DOHH2 (cell line): ENCODE results near the gene HERC3.

Source experiments
- H3F3A ChIP-seq: fragments of 200-600 bp; sonication (generic), shearing (Covaris generic); 2 replicates; pipeline ENCODE4 v1.6.0; 2016; ENCODE audit warnings: antibody characterized with exemption, mild to moderate bottlenecking; ENCODE audit not compliant: control insufficient read depth, insufficient read depth
- H3K27ac ChIP-seq: fragments of 200-600 bp; sonication (generic); 2 replicates; pipeline ENCODE4 v1.5.1; 2014; ENCODE audit warnings: low read depth, mild to moderate bottlenecking, low read length, moderate library complexity
- H3K27me3 ChIP-seq: fragments of 200-600 bp; sonication (generic); 2 replicates; pipeline ENCODE4 v1.6.1; 2014; ENCODE audit warnings: mild to moderate bottlenecking, low read length, mixed read lengths; ENCODE audit not compliant: control insufficient read depth
- H3K36me3 ChIP-seq: fragments of 200-600 bp; sonication (generic); 2 replicates; pipeline ENCODE4 v1.6.1; 2014; ENCODE audit warnings: mild to moderate bottlenecking, low read length, moderate library complexity, mixed read lengths; ENCODE audit not compliant: control insufficient read depth
- H3K4me1 ChIP-seq: fragments of 200-600 bp; sonication (generic); 2 replicates; pipeline ENCODE4 v1.6.1; 2014; ENCODE audit warnings: mild to moderate bottlenecking, low read length, mixed read lengths; ENCODE audit not compliant: control insufficient read depth
- H3K4me2 ChIP-seq: fragments of 200-600 bp; sonication (generic); 2 replicates; pipeline ENCODE4 v1.6.0; 2014; ENCODE audit warnings: mild to moderate bottlenecking, low read length, moderate library complexity
- H3K4me3 ChIP-seq: fragments of 200-600 bp; sonication (generic); 2 replicates; pipeline ENCODE4 v1.5.1; 2014; ENCODE audit warnings: mild to moderate bottlenecking, low read length, mixed read lengths
- H3K79me2 ChIP-seq: fragments of 200-600 bp; sonication (generic); 2 replicates; pipeline ENCODE4 v1.6.1; 2014; ENCODE audit warnings: mild to moderate bottlenecking, low read length, mixed read lengths; ENCODE audit not compliant: control insufficient read depth
- H3K9me2 ChIP-seq: fragments of 200-600 bp; sonication (generic); replicated peaks from 2 replicates; pipeline ENCODE4 v1.6.1; 2014; ENCODE audit warnings: mild to moderate bottlenecking, low read length, mixed read lengths; ENCODE audit not compliant: control insufficient read depth
- H3K9me3 ChIP-seq: fragments of 200-600 bp; sonication (generic); 2 replicates; pipeline ENCODE4 v1.6.1; 2014; ENCODE audit warnings: antibody characterized with exemption, low read length, mixed read lengths; ENCODE audit not compliant: control insufficient read depth, insufficient read depth
- H4K20me1 ChIP-seq: fragments of 200-600 bp; sonication (generic); 2 replicates; pipeline ENCODE4 v1.6.0; 2014; ENCODE audit warnings: low read depth, mild to moderate bottlenecking, antibody characterized with exemption, low read length, moderate library complexity; ENCODE audit not compliant: control insufficient read depth, insufficient read depth
- CTCF ChIP-seq: fragments of 200-600 bp; sonication (generic); IDR thresholded peaks from one replicate; pipeline ENCODE4 v1.5.1; 2014; ENCODE audit warnings: antibody characterized with exemption, mild to moderate bottlenecking, low read depth, low read length; ENCODE audit not compliant: poor library complexity, severe bottlenecking
- EZH2phosphoT487 ChIP-seq: fragments of 200-600 bp; sonication (generic); IDR thresholded peaks from 2 replicates; pipeline ENCODE4 v1.6.1; 2017; ENCODE audit warnings: borderline replicate concordance, mild to moderate bottlenecking, antibody characterized with exemption, low read length, moderate library complexity, mixed read lengths

Gene HERC3

GRCh38 chr4:88728146-88728545, 135.9 kb downstream of the HERC3 start:
- H3K4me2 ChIP-seq = no peak overlapping the region
- H3K4me1 ChIP-seq = no peaks in the 10 kb centered on the region
- H3K36me3 ChIP-seq = no peaks in the 10 kb centered on the region
- no peak overlapping the region for H3K27ac ChIP-seq
- H4K20me1 ChIP-seq = no peaks in the 10 kb centered on the region
- no peaks in the 10 kb centered on the region for H3F3A ChIP-seq
- H3K9me2 ChIP-seq = no peaks in the 10 kb centered on the region
- no peaks in the 10 kb centered on the region for H3K9me3 ChIP-seq
- no peaks in the 10 kb centered on the region for H3K27me3 ChIP-seq
- no peaks in the 10 kb centered on the region for H3K79me2 ChIP-seq
- TF ChIP-seq EZH2phosphoT487 (no peak), CTCF (no peak)
- no peak overlapping the region for H3K4me3 ChIP-seq

- Histone ChIP-seq H3K4me1 (no peaks in the 10 kb centered on the region), H4K20me1 (no peaks in the 10 kb centered on the region), H3K79me2 (no peaks in the 10 kb centered on the region), H3K9me2 (no peaks in the 10 kb centered on the region), H3K4me3 (no peak overlapping the region), H3K27ac (no peak overlapping the region), H3K4me2 (no peak overlapping the region), H3K9me3 (no peaks in the 10 kb centered on the region), H3F3A (no peaks in the 10 kb centered on the region), H3K27me3 (no peaks in the 10 kb centered on the region), H3K36me3 (no peaks in the 10 kb centered on the region)
- no peak for TF ChIP-seq EZH2phosphoT487
- no peak for TF ChIP-seq CTCF
These were observed 137.0 kb downstream of the HERC3 start for GRCh38 chr4:88729146-88729760.

- Histone ChIP-seq H3K36me3 (no peaks in the 10 kb centered on the region), H3K4me1 (no peaks in the 10 kb centered on the region), H3F3A (no peaks in the 10 kb centered on the region), H3K9me2 (no peaks in the 10 kb centered on the region), H3K4me3 (no peak overlapping the region), H3K79me2 (no peaks in the 10 kb centered on the region), H3K27me3 (no peaks in the 10 kb centered on the region), H3K4me2 (no peak overlapping the region), H4K20me1 (no peaks in the 10 kb centered on the region), H3K9me3 (no peaks in the 10 kb centered on the region), H3K27ac (no peak overlapping the region)
- TF ChIP-seq EZH2phosphoT487 = no peak
- no peak for TF ChIP-seq CTCF
These were observed 138.5 kb downstream of the HERC3 start for GRCh38 chr4:88730811-88731210.
